ENCODE results near the gene CHST12.

The CHST12 gene

DNA sequence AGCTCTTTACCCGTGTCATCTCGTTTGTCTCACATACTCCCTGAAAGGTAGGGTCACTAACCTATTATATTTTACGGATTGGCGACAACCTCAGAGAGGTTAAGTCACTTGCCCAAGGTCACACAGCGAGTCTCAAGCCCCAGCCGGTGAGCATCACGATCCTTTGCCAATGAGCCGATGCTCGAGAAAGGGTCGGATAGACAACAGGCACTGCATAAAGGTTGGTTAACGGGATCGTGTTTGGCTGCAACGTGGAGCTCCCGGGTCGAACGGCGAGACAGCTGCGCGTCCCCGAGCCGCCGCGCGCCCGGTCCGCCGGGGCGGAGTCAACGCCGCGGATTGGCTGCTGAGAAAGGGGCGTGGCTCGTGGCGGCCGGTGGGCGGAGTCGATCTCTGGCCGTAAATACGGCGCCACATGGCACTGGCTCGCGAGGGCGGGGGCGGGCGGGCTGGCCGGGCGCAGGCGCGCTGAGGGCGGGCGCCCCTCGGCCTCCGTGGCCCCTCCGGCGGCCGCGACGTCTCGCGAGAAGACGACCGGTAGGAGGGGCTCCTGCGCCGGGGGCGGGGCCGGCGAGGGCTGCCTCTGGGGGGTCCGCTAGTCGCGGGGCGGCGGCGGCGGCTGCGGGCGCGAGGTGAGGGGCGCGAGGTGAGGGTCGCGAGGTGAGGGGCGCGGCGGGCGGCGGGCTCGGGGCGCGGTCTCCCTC, at the start of gene CHST12:
Gene CHST12 (plus strand): TSS at position 598 of the 704 bp plus-strand sequence. CDS start 29,029 bp downstream, outside the sequence.
- in situ Hi-C loops (cut with HindIII; ENCODE audit: low sequenced_read_pairs): no loop called here

DNA sequence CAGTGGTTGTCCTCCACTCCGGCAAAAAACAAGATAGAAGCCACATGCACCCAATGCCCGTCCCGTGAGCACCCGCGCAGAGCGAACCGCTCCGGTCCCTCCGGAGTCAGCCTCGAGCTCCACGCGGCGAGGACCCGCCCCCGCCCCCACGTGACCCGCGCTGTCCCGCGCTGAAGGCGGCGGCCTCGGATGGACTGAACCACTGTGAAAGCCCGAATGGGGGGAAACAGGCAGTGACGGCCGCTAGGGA, 49.5 kb upstream of the CHST12 start:
- in situ Hi-C loops (cut with HindIII; ENCODE audit: low sequenced_read_pairs): loop anchor here (25.0 kb wide), 2 partner anchors 167 to 717 kb away; no protein-coding TSS in a partner anchor

DNA sequence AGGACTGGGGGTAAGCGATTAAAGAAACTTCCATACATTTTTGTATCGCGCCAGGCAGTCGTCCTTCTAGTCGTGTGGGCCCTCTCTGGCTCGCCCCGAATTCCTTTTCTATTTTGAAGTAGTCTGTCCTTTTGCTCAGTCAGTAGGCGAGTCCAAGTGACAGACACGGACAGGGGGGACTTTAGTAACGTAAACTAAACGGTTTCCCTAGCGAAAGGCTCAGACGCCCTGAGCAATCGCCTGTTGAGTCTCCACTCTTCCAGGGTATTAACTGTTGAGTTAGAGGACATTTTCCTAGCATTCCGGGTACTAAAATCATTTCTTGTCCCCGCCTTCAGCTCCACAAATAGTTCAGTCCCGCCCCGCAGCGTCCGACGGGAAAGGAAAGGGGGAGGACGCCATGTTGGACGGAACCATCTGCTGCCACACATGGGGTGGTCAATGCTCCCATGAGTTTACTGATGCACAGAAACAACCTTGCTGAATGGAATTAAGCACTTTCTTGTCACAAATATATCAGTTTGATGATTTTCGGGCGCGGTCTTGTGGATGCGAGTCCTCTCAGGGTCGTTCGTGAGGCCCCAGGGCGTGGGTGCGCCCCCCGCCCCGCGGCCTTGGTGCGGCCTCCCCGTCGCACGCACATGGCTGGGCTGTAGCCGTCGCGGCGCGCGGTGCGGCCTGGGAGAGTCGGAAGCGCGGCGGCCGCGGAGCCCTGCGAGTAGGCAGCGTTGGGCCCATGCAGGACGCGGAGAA, 49.0 kb upstream of the CHST12 start, which contains the start of gene EIF3B:
Gene EIF3B (plus strand): TSS at position 642 of the 753 bp plus-strand sequence. CDS start 95 bp downstream, at position 737.
- in situ Hi-C loops (cut with HindIII; ENCODE audit: low sequenced_read_pairs): loop anchor here (25.0 kb wide), 2 partner anchors 167 to 717 kb away; no protein-coding TSS in a partner anchor

DNA sequence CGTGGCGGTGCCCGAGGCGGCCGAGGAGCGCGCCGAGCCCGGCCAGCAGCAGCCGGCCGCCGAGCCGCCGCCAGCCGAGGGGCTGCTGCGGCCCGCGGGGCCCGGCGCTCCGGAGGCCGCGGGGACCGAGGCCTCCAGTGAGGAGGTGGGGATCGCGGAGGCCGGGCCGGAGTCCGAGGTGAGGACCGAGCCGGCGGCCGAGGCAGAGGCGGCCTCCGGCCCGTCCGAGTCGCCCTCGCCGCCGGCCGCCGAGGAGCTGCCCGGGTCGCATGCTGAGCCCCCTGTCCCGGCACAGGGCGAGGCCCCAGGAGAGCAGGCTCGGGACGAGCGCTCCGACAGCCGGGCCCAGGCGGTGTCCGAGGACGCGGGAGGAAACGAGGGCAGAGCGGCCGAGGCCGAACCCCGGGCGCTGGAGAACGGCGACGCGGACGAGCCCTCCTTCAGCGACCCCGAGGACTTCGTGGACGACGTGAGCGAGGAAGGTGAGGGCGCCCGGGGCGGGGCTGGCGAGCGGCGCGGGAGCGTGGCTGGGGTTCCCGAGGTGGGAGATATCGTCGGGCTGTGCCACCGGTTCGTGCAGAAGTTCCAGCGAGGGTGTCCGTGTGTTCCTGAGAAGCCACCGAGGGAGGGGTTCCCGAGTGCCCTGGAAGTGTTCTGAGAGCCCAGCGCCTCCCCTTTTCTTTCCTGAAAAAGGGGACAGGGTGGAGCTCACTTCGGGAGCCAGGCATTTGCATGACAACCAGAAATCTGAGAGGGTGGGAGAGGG, 48.3 kb upstream of the CHST12 start:
- in situ Hi-C loops (cut with HindIII; ENCODE audit: low sequenced_read_pairs): loop anchor here (25.0 kb wide), 2 partner anchors 168 to 718 kb away; no protein-coding TSS in a partner anchor

- in situ Hi-C loops (cut with HindIII; ENCODE audit: low sequenced_read_pairs): loop anchor here (25.0 kb wide), 2 partner anchors 168 to 718 kb away; no protein-coding TSS in a partner anchor
Measured at GRCh38 chr7:2355705-2356008, 47.8 kb upstream of the CHST12 start.

DNA sequence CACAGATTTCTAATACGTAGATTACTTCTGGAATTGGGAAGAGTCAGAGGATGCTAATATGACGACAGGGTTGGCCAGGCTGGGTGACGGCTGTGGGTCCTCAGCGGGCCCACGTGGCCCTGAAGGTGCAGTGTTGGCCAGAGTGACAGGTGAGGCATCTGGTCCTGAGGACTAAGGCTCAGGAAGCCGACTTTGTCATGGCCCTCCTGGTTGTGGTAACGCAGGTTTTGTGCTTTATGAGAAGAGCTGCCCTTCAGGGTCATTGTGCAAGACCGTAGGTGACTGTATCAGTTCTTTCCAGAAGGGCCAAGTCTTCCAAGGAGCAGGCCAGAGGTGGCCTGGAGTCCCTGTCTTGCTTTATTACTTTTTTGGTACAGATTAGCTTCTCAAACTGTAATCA, 46.2 kb upstream of the CHST12 start:
- in situ Hi-C loops (cut with HindIII; ENCODE audit: low sequenced_read_pairs): loop anchor here (25.0 kb wide), 2 partner anchors 170 to 720 kb away; no protein-coding TSS in a partner anchor

- in situ Hi-C loops (cut with HindIII; ENCODE audit: low sequenced_read_pairs): loop anchor here (25.0 kb wide), 2 partner anchors 170 to 720 kb away; no protein-coding TSS in a partner anchor
Measured at GRCh38 chr7:2357571-2357970, 45.8 kb upstream of the CHST12 start.

GRCh38 chr7:2358968-2359527, 44.4 kb upstream of the CHST12 start:
- in situ Hi-C loops (cut with HindIII; ENCODE audit: low sequenced_read_pairs): loop anchor here (25.0 kb wide), 2 partner anchors 172 to 722 kb away; no protein-coding TSS in a partner anchor

DNA sequence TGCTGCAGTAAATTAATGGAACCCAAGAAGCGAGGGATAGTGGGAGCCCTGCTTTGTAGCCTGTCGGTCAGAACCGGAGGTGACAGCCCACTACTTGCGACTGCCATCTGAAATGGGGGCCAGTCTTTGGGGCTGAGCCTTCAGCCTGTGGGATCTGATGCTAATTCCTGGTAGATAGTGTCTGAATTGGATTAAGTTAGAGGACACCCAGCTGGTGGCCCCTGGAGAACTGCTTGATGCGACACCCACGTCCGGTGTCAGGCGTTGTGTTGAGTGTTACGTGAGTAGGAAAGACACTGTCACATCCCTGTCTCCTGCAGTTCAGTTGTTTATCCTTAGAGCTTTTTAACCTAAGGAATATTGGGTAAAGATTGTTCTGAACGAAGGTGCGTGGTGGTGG, 43.8 kb upstream of the CHST12 start:
- in situ Hi-C loops (cut with HindIII; ENCODE audit: low sequenced_read_pairs): loop anchor here (25.0 kb wide), 2 partner anchors 172 to 722 kb away; no protein-coding TSS in a partner anchor

DNA sequence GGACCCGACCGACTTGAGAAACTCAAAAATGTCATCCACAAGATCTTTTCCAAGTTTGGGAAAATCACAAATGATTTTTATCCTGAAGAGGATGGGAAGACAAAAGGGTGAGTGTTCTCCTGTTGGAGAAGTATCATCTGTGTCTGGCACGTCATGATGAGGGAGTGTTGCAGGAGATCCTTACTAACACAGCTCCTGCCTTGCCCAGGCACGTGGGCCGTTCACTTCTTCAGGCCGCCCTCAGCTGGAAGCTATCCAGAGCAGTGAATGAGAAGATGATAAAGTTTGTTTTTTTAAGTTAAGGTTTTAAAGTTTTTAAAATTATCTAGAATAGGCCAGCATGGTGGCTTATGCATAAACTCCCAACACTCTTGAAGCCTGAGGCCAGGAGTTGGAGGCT, 42.6 kb upstream of the CHST12 start:
- in situ Hi-C loops (cut with HindIII; ENCODE audit: low sequenced_read_pairs): loop anchor here (25.0 kb wide), 2 partner anchors 173 to 723 kb away; no protein-coding TSS in a partner anchor

DNA sequence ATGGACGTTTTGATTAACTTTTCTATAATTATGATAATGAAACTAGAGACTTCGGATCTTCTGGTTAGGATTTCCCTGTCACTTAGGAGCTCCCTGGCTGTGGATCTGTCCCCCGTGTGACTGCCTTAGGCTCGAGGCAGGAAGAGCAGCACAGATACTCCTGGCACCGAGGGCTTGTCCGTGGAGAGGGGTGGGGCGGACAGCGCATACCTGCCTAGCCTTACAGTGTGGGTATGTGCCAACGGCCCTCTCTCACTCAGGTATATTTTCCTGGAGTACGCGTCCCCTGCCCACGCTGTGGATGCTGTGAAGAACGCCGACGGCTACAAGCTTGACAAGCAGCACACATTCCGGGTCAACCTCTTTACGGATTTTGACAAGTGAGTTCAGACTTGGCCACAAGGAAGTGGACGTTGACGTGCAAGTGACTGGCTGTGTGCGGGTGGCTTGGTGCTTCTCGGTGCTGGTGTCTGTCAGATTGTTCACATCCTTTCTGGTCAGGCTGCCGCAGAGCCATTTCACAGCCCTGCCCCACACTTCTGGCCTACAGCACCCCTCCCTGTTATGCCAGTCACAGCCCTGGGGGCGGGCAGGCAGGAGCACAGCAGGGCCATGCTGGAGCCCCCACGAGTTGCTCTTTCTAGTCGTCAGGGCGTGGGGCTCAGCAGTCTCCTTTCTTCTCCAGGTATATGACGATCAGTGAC, 40.9 kb upstream of the CHST12 start:
- in situ Hi-C loops (cut with HindIII; ENCODE audit: low sequenced_read_pairs): loop anchor here (25.0 kb wide), 2 partner anchors 175 to 725 kb away; no protein-coding TSS in a partner anchor

- in situ Hi-C loops (cut with HindIII; ENCODE audit: low sequenced_read_pairs): loop anchor here (25.0 kb wide), 2 partner anchors 182 to 732 kb away; no protein-coding TSS in a partner anchor
Measured at GRCh38 chr7:2369139-2369538, 34.3 kb upstream of the CHST12 start.

DNA sequence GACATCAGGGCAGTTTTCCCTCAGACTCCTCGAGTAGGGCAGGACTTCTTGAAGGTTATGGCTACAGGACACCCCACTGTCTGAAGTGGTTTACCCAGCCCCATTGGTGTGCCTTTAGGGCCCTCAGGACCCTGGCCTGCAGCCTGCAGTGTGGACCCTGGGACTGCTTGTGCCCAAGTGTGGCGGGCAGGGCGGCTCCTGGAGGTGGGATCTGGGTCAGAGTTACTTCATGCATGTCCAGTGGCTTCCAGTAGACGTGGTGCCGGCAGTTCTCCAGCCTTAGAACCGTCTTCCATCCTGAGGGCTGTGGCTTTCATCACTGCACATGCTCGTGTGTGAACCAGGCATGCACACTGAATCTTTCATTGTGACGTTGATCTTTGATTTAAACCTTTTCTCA, 32.1 kb upstream of the CHST12 start:
- in situ Hi-C loops (cut with HindIII; ENCODE audit: low sequenced_read_pairs): loop anchor here (5.0 to 25.0 kb wide), 3 partner anchors 66 to 734 kb away; no protein-coding TSS in a partner anchor

DNA sequence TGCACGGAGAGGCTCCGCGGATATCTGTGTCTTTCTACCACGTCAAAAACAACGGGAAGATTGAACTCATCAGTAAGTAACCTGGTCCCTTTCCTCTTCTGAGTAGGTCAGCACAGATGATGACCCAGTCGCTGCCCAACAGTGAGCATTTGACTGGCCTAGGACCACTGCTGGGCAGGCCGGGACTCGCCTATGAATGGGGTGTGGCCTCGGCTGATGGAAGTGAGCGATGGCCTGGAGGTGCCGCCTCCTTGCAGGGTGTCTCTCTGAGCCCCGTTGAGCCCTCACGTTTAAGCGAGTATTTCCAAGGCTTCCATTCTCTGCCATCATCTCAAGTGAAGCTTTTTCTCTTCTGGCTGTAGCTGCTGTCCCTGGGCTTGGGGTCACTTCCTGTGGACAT, 30.7 kb upstream of the CHST12 start:
- in situ Hi-C loops (cut with HindIII; ENCODE audit: low sequenced_read_pairs): loop anchor here (5.0 to 25.0 kb wide), 3 partner anchors 65 to 735 kb away; no protein-coding TSS in a partner anchor

- in situ Hi-C loops (cut with HindIII; ENCODE audit: low sequenced_read_pairs): loop anchor here (5.0 to 25.0 kb wide), 3 partner anchors 64 to 736 kb away; no protein-coding TSS in a partner anchor
Measured at GRCh38 chr7:2373124-2373556, 30.3 kb upstream of the CHST12 start.

GRCh38 chr7:2373646-2374045, 29.8 kb upstream of the CHST12 start:
- in situ Hi-C loops (cut with HindIII; ENCODE audit: low sequenced_read_pairs): loop anchor here (5.0 to 25.0 kb wide), 3 partner anchors 64 to 736 kb away; no protein-coding TSS in a partner anchor

DNA sequence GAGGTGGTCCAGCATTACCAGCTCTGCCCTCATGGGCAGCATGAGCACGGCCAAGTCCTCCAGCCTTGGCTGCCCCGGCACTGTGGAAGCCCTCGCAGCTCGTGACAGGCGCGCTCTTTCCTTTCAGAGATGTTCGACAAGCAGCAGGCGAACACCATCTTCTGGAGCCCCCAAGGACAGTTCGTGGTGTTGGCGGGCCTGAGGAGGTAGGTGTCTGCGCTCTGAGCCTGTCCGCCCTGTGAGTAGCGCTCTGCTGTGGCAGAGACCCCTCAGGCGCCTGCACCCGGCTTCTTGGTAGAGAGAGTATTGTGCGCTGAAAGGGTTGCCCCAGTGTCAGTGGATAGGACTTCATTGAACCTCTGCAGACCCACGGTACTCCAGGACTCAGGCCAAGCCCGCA, 29.0 kb upstream of the CHST12 start:
- in situ Hi-C loops (cut with HindIII; ENCODE audit: low sequenced_read_pairs): loop anchor here (5.0 to 25.0 kb wide), 3 partner anchors 63 to 737 kb away; no protein-coding TSS in a partner anchor

GRCh38 chr7:2374830-2375728, 28.3 kb upstream of the CHST12 start:
- in situ Hi-C loops (cut with HindIII; ENCODE audit: low sequenced_read_pairs): loop anchor here (5.0 to 25.0 kb wide), 3 partner anchors 62 to 738 kb away; no protein-coding TSS in a partner anchor
